WERI-Rb-1 (cell line): ENCODE results near the gene MATR3.

Experiments
- DNase-seq: peaks from one replicate; pipeline ENCODE4 v3.0.0-alpha.2; 2020
- H3K27ac ChIP-seq: fragments of 250-450 bp; sonication (Bioruptor Pico); 2 replicates; pipeline ENCODE4 v1.5.1; 2020; ENCODE audit warnings: mild to moderate bottlenecking, moderate library complexity
- H3K27me3 ChIP-seq: fragments of 250-450 bp; sonication (Bioruptor Pico); 2 replicates; pipeline ENCODE4 v1.5.1; 2021; ENCODE audit warnings: mild to moderate bottlenecking, low read depth, moderate library complexity; ENCODE audit not compliant: insufficient read depth, severe bottlenecking
- H3K36me3 ChIP-seq: fragments of 250-450 bp; sonication (Bioruptor Pico); 2 replicates; pipeline ENCODE4 v1.5.1; 2020; ENCODE audit warnings: mild to moderate bottlenecking, moderate library complexity
- H3K4me3 ChIP-seq: 2 replicates; pipeline ENCODE4 v1.5.1; 2011; ENCODE audit warnings: low read depth, mild to moderate bottlenecking, control low read depth, low read length
- H3K9me3 ChIP-seq: fragments of 250-450 bp; sonication (Bioruptor Pico); 2 replicates; pipeline ENCODE4 v1.5.1; 2021; ENCODE audit warnings: mild to moderate bottlenecking, moderate library complexity; ENCODE audit not compliant: severe bottlenecking
- CTCF ChIP-seq: IDR thresholded peaks from 2 replicates; pipeline ENCODE4 v1.5.1; 2011; ENCODE audit warnings: low read depth, mild to moderate bottlenecking, control low read depth, inconsistent platforms, low read length

The MATR3 gene

GRCh38 chr5:139369181-139369580, 75.6 kb downstream of the MATR3 start:
- DNase-seq, result no peak
- TF ChIP-seq CTCF, result no peak
- no peak overlapping the region for H3K27ac ChIP-seq
- peaks cover 74% of the 10 kb centered on the region for H3K36me3 ChIP-seq
- H3K4me3 ChIP-seq, result no peak overlapping the region
- no peaks in the 10 kb centered on the region for H3K27me3 ChIP-seq
- H3K9me3 ChIP-seq, result no peaks in the 10 kb centered on the region

- no peak for TF ChIP-seq CTCF
- Histone ChIP-seq H3K36me3 (peaks cover 50% of the 10 kb centered on the region), H3K27me3 (no peaks in the 10 kb centered on the region), H3K4me3 (no peak overlapping the region), H3K27ac (no peak overlapping the region), H3K9me3 (no peaks in the 10 kb centered on the region)
- DNase-seq, result no peak
Measured at GRCh38 chr5:139371482-139372435, 78.2 kb downstream of the MATR3 start.

- H3K4me3 ChIP-seq, result no peak overlapping the region
- no peak overlapping the region for H3K27ac ChIP-seq
- no peak for DNase-seq
- H3K27me3 ChIP-seq, result no peaks in the 10 kb centered on the region
- H3K36me3 ChIP-seq, result peaks cover 25% of the 10 kb centered on the region
- TF ChIP-seq CTCF, result no peak
- no peaks in the 10 kb centered on the region for H3K9me3 ChIP-seq
Measured at GRCh38 chr5:139374909-139375308, 81.4 kb downstream of the MATR3 start.

- H3K9me3 ChIP-seq, result no peaks in the 10 kb centered on the region
- no peak overlapping the region for H3K4me3 ChIP-seq
- H3K27me3 ChIP-seq, result no peaks in the 10 kb centered on the region
- no peak for DNase-seq
- H3K36me3 ChIP-seq, result peaks cover 14% of the 10 kb centered on the region
- TF ChIP-seq CTCF, result no peak
- H3K27ac ChIP-seq, result no peak overlapping the region
Measured at GRCh38 chr5:139376364-139376763, 82.8 kb downstream of the MATR3 start.

GRCh38 chr5:139377226-139377625, 83.7 kb downstream of the MATR3 start:
- Histone ChIP-seq H3K27ac (no peak overlapping the region), H3K4me3 (no peak overlapping the region), H3K27me3 (no peaks in the 10 kb centered on the region), H3K9me3 (no peaks in the 10 kb centered on the region), H3K36me3 (peaks cover 7% of the 10 kb centered on the region; the same call in 1 of the 2 replicates)
- DNase-seq, result no peak
- TF ChIP-seq CTCF, result no peak
